DMS153 treated with DMSO at 0.1 percent for 48 hours (cell line): ENCODE measurements around the gene ANKRD16.
A peak's percentile ranks its signal among the peaks of the same experiment; 100 is the strongest.
"Not testable (repeated sequence)": the region's sequence is repeated elsewhere in the genome, so short reads cannot be mapped to it uniquely, and the experiment has no call there.

ENCODE experiments used
- DNase-seq: peaks from one replicate; lab custom pipeline; 2025; ENCODE audit not compliant: unreplicated experiment; lab: John Stamatoyannopoulos, UW

ANKRD16 gene

DNA sequence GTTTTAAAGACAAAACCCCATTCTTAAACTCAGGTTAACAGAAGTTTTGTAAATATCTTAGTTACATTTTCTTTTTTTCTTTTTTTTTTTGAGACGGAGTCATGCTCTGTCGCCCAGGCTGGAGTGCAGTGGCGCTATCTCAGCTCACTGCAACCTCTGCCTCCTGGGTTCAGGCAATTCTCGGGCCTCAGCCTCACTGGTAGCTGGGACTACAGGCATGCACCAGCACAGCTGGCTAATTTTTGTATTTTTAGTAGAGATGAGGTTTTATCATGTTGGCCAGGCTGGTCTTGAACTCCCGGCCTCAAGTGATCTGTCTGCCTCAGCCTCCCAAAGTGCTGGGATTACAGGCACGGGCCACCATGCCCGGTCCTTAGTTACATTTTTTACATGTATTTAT is 12.7 kb downstream of the ANKRD16 start:
- DNase-seq, result not testable (repeated sequence)

DNA sequence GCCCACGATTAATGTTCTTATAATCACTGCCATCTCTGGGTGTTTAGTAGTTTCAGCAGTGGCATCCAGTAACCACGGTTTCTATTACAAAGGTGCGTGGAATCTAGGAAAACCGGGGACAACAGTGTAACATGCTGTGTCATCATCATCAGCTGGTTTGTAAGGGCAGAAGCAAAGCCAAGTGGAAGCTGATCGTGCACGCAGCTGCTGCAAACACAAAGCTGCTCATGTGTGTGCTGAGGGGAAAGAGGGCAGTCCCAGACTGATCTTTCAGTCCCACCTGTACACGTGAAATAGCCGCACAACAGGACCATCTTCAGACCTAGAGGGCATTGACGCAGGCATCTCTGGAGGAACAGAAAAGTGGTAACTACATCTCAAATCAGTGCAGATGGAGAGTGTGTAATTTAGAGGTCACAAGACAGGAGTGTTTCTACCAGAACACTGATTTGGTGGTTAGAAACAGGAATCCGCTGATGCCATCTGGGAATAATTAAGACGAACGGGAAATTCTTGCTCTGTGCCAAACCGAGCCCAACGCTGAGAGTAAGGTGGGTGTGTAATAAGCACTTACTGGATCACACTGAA is 13.4 kb downstream of the ANKRD16 start:
- DNase-seq, result no peak

DNA sequence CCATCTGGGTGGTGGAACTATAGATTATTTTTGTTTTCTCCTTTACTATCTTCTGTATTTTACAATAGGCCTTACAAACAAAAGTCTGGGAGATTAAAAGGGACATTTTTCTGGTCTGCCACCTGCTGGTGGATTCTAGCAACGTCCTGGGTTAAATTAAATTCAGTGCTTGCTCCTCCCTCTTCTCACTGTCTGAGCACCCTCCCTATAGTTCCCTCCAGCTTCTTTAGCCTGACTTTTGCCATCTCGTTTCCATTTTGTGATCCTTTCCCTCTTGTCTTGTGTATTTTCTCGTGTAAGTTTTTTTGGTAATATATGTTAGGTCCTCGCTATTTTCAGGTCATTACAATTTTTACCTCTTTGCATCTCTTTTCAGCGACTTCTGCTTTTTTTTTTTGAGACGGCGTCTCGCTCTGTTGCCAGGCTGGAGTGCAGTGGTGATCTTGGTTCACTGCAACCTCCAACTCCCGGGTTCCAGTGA is 16.1 kb downstream of the ANKRD16 start:
- peak; percentile 2 for DNase-seq

DNA sequence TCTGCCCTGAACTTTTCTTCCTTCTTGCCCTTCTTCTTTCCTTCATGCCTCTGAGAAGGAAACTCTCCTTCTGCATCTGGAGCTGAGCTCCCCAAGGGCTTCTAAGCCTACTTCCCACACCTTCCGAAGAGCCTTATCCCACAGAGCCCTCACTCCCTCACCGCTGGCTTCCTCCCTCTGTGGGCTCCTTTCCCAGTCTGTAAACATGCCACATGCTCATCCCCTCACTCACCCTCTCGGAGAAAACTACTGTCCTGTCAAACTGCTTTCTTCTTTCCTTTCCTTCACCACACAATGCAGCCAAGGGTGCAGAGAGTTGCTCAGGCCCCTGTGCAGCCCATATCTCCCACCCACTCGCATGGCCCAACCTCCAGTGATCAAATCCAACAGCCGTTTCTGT is 18.1 kb downstream of the ANKRD16 start:
- DNase-seq, result no peak

DNA sequence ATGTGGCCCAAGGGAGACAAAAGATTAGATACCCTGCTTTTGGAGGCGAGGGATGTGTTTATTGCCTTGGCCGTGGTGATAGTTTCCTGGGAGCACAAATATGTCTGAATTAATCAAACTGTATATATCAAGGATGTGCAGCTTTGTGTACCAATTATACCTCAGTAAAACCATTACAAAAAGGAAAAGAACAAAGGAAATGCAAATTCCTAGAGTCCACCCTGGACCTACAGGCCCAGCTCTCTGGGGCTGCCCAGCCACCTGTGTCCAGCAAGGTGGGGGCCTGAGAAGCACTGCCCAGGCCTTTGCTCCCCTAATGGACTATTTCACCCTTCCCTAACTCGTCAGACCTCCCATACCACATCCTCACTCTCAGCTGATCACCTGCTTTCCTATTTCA is 20.5 kb downstream of the ANKRD16 start:
- DNase-seq, result no peak

DNA sequence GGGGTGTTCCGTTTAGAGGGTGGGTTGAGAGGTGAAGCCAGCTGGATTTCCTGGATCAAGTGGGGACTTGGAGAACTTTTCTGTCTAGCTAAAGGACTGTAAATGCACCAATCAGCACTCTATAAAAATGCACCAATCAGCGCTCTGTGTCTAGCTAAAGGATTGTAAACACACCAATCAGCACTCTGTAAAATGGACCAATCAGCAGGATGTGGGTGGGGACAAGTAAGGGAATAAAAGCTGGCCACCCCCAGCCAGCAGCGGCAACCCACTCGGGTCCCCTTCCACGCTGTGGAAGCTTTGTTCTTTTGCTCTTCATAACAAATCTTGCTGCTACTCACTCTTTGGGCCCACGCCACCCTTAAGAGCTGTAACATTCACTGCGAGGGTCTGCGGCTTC is 21.3 kb downstream of the ANKRD16 start:
- not testable (repeated sequence) for DNase-seq

DNA sequence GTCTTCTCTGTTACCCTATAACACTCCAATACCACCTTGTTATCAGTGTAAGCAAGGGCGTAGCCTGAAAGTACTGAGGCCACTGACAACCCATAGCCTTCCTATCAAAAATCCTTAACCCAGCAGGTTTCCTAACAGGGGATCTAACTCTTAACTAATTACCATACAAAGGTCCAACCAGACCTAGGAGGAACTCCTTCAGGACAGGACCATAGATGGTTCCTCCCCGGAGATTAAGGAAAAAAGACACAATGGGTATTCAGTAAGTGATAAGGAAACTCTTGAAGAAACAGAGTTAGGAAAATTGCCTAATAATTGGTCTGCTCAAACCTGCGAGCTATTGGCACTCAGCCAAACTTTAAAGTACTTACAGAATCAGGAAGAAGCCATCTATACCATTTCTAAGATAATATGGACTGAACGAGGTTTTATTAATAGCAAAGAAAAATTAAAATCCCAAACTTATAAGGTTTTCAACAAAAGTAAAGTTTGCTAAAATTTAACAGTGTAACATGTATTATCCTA is 22.5 kb downstream of the ANKRD16 start:
- not testable (repeated sequence) for DNase-seq

DNA sequence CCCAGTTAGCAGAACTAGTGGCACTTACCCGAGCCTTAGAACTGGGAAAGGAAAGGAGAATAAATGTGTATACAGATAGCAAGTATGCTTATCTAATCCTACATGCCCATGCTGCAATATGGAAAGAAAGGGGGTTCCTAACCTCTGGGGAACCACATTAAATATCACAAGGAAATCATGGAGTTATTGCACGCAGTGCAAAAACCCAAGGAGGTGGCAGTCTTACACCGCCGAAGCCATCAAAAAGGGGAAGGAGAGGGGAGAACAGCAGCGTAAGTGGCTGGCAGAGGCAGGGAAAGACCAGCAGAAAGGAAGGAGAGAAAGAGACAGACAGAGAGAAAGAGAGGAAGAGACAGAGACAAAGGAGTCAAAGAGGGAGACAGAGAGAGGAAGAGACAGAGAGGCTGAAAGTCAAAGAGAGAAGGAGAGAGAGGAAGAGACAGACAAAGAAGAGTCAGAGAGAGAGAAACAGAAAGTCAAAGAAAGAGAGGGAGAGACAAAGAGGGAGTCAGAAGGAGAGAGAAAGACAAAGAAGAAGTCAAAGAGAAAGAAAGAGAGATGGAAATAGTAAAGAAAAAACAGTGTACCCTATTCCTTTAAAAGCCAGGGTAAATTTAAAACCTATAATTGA is 23.1 kb downstream of the ANKRD16 start:
- not testable (repeated sequence) for DNase-seq

DNA sequence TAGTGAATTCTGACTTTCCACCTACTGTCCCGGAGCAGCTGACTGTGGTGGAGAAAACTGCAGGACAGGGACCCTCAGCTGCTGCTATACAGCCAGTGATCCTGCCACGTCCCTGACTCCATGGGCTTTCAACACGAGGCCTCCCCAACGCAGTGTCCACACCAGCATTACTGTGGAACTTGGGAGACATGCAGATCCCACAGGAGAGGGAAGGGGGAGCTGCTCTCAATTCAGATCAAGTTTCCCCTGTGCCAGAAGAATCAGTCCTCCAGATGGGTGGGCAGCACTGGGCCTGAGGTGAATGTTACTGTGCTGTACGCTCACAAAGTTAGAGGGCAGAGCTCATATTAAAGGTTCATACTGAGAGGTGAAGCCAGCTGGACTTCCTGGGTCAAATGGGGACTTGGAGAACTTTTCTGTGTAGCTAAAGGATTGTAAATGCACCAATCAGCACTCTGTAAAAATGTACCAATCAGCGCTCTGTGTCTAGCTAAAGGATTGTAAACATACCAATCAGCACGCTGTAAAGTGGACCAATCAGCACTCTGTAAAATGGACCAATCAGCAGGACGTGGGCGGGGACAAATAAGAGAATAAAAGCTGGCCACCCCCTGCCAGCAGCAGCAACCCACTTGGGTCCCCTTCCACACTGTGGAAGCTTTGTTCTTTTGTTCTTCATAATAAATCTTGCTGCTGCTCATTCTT is 26.6 kb downstream of the ANKRD16 start:
- DNase-seq, result not testable (repeated sequence)

DNA sequence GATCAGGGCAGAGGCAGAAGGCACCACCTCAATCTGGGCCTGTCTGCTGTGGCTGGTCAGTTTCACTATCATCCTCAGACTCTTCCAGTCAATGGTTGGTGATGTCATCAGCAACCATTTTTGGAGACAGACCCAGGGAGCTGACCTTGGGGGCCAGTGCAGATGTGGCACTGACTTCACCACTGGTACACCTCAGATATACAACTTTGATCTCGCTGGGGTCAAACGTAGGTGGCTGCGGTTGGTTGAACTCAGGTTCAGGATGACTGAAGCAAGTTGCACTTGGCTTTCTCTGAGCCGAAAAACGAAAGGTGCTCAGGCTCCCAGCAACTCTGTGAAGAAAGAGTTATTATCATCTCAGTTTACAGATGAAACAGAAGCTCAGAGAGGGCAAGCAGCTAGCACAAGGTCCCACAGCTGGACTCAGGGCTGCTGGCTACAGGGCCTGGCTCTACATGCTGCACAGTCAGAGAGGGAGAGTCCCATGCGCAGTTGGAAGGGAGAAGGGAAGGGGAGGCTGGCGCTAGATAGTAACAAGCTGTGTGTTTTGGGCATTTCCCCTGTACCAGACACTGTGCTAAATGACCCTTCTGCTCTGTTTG is 27.2 kb downstream of the ANKRD16 start:
- no peak for DNase-seq

DNA sequence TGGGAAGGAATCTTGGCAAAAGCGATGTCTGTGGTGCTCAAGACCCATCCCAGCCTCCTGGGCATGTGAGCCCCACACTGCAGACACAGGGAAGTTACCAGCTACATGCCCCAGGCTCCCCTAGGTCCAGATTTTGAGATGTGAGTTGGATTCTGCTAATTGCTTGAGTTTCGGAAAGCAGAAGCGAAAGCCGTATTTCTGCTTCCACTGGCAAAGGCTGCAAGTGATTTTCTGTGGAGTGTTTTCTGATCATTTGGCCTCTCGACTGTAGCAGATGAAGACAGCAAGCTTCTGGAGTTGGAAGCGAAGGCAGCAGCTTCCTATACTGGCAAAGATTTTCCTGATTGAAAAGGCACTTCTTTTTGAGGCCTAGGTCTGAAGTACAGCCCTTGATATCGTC is 29.6 kb downstream of the ANKRD16 start:
- DNase-seq, result no peak

DNA sequence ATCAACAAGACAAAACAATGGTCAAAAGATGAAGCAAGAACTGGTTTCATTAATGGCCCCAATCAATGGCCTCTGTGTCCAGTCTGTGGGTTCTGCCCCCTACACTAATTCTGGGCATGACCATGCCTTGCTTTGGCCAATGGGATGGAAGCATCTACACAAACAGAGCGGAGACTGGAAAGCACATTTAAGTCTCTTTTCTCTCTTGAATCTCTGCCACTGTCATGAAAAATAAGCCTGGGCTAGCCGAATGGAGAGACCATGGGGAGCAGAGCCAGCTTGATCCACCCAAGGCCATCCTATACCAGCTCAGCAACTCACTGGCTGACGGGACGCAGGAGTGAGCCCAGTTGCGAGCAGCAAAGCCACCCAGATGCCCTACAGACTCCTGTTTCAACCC is 30.9 kb downstream of the ANKRD16 start:
- no peak for DNase-seq

DNA sequence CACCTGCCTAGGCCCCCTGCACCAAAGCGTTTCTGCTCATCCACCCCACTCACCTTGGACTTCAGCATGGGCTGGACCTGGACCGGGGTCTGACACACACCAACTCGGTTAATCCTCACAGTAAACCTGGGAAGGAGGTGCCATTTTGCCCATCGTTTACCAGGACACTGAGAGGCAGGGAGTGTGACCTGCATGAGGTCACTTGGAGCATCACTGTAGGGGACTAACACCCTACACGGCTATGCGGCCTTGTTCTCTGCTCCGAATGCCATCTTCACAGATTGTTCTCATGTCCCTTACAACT is 33.0 kb downstream of the ANKRD16 start:
- DNase-seq, result no peak

DNA sequence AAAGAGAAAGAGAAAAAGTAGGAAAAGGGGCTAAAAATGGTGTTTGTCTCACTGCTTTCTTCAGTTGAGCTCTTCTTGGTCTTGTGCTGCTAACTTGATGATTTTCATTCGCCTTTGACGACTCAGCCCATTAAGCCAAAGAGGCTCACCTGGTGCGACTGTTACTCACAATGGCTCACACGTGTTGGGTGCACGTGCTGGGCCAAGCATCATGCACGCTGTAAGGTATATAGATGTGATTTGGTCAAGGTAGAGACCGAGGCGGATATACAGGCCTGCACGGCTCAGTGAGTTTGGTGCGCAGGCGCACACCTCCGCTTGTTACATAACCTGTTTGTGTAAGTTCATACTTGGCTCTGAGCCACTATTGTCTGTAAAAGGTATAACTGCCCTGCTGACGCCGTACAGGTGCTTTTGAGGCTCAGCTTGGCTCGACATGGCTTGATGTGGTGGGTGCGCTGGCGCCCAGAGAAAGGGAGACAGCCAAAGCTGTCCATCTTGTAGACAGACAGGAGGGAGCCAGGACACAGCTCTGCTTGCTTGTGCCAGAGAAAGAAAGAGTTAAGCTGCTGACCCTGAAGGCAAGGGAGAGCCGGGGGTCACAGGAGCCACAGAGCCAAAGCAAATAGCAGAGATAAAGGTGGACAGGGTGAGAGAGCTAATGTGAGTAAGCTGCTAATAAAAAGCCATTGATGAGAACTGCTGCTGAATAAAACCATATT is 33.6 kb downstream of the ANKRD16 start:
- no peak for DNase-seq

DNA sequence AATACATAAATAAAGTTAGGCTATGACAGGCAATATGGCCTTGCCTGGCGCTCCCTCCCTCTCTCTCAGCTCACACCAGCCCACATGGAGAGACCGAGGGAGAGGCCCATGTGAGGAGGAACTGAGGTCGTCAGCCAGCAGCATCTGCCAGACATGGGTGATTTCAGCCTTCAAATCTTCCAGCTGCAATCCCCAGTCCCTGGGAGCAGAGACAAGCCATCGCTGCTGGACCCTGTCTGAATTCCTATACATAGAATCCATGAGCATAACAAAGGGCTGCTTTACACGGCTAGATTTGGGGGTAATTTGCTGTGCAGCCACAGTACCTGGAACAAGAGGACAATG is 35.6 kb downstream of the ANKRD16 start:
- DNase-seq, result no peak

DNA sequence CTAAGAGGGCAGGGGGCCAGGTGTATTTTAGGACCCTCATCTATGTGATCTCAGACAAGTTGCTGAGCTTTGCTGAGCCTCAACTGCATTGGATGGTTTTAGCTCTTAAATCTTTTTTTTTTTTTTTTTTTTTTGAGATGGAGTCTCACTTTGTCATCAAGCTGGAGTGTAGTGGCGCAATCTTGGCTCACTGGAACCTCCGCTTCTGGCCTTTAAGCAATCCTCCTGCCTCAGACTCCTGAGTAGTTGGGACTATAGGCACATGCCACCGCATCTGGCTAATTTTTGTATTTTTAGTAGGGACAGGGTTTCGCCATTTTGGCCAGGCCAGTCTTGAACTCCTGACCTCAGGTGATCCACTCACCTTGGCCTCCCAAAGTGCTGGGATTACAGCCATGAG is 43.0 kb downstream of the ANKRD16 start:
- not testable (repeated sequence) for DNase-seq

DNA sequence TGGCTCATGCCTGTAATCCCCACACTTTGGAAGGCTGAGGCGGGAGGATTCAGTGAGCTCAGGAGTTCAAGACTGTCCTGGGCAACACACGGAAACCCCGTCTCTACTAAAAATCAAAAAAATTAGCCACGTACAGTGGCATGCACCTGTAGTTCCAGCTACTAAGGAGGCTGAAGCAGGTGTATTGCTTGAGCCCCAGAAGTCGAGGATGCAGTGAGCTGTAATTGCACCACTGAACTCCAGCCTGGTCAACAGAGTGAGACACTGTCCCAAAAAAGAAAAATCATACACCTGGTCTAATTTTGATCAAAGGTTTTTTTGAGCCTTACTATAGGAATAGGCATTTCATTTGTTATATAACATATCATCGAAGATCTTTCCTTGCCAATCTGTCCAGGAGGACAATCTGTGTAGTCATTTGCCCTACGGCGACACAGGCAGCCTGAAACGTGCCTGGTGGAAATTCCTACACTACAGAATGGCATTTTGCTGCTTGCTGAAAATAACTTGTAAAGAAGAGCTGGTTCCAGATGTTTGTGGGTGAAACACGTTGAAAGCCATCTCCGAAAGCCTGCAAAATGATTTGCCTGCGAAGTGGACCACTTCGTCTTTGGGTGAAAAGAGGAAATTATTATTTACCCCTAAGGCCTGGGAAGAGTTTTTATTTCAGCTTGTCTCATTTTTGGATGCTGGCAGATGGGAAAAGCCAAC is 45.2 kb downstream of the ANKRD16 start:
- DNase-seq, result no peak

DNA sequence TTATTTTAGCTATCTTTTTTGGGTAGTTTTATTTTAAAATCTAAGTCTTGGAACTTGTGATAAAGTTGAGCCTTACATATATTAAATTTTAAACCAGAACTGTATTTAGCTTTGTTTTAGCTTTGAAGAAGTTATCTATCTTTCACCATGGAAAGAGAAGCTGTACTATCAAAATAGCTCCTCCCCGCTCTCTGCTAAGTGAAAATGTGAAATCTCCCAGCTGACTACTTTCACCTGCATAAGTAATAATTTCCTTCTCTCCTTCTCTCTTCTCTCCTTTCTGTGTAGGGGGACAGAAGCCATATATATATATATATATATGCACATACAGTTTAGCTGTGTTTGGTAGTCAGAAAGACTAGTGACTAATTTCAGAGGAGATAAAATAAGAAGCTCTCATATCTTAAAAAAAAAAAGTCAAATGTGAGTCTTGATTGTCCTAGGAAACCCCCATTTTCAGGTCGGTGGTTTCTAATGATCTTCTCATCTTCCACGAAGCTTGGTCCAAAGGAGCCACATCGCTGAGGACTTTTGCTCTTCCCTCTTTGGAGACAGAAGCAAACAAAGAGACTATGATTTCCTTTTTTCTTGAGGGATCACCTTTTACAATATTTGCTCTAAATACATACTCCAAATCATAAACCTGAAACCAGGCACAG is 45.9 kb downstream of the ANKRD16 start:
- DNase-seq, result no peak

DNA sequence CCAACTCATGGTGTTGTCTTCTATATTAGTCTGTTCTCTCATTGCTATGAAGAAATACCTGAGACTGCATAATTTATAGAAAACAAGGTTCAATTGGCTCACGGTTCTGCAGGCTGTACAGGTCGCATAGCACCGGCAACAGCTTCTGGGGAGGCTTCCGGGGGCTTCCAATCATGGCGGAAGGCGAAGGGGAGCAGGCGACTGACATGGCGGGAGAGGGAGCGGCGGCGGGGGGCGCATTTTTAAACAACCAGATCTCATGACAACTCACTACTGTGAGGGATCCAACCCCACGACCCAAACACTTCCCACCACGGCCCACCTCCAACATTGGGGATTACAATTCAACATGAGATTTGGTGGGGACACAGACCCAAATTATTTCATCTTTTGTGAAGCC is 47.7 kb downstream of the ANKRD16 start:
- no peak for DNase-seq
